ENCODE data around the gene RNASE9.

RNASE9 gene

GRCh38 chr14:20556500-20557211 lies 4.2 kb downstream of the RNASE9 start:
- no peaks in the 10 kb centered on the region; the same call in 1 of the 2 replicates for H3K9me3 ChIP-seq (ENCODE audit: insufficient read depth, low read length)
- no peaks in the 10 kb centered on the region for H3K36me3 ChIP-seq (ENCODE audit: insufficient read depth, insufficient read length, low read length)
- peaks cover 3% of the 10 kb centered on the region for H3K4me1 ChIP-seq (ENCODE audit: insufficient read depth, insufficient read length)
- no peak overlapping the region for H3K4me3 ChIP-seq (ENCODE audit: insufficient read length, low read depth)
- no peak for TF ChIP-seq SUZ12 (IDR thresholded peaks at IDR 0.05; ENCODE audit: extremely low read depth, insufficient read depth, insufficient read length)
- no peak for TF ChIP-seq ZNF274 (IDR thresholded peaks at IDR 0.05; ENCODE audit: low read depth, low read length)
- TF ChIP-seq YY1 (IDR thresholded peaks at IDR 0.05; ENCODE audit: insufficient read depth, insufficient read length) = no peak
- no peaks in the 10 kb centered on the region for H3K27me3 ChIP-seq (ENCODE audit: insufficient read depth, insufficient read length)
- no peak overlapping the region for H3K9ac ChIP-seq (ENCODE audit: insufficient read length, low read depth)
- no peak for DNase-seq (ENCODE audit: low read depth, low spot score)

GRCh38 chr14:20555845-20556244 lies 5.0 kb downstream of the RNASE9 start:
- H3K9ac ChIP-seq (ENCODE audit: insufficient read length, low read depth) = no peak overlapping the region
- H3K27me3 ChIP-seq (ENCODE audit: insufficient read depth, insufficient read length) = no peaks in the 10 kb centered on the region
- H3K36me3 ChIP-seq (ENCODE audit: insufficient read depth, insufficient read length, low read length) = no peaks in the 10 kb centered on the region
- no peak for DNase-seq (ENCODE audit: low read depth, low spot score)
- H3K4me1 ChIP-seq (ENCODE audit: insufficient read depth, insufficient read length) = peaks cover 3% of the 10 kb centered on the region
- H3K9me3 ChIP-seq (ENCODE audit: insufficient read depth, low read length) = no peaks in the 10 kb centered on the region; the same call in 1 of the 2 replicates
- TF ChIP-seq SUZ12 (IDR thresholded peaks at IDR 0.05; ENCODE audit: extremely low read depth, insufficient read depth, insufficient read length) = no peak
- no peak for TF ChIP-seq YY1 (IDR thresholded peaks at IDR 0.05; ENCODE audit: insufficient read depth, insufficient read length)
- no peak for TF ChIP-seq ZNF274 (IDR thresholded peaks at IDR 0.05; ENCODE audit: low read depth, low read length)
- H3K4me3 ChIP-seq (ENCODE audit: insufficient read length, low read depth) = no peak overlapping the region

- no peaks in the 10 kb centered on the region for H3K27me3 ChIP-seq (ENCODE audit: insufficient read depth, insufficient read length)
- no peaks in the 10 kb centered on the region for H3K9me3 ChIP-seq (ENCODE audit: insufficient read depth, low read length)
- no peak for DNase-seq (ENCODE audit: low read depth, low spot score)
- H3K36me3 ChIP-seq (ENCODE audit: insufficient read depth, insufficient read length, low read length) = no peaks in the 10 kb centered on the region
- no peak overlapping the region for H3K9ac ChIP-seq (ENCODE audit: insufficient read length, low read depth)
- TF ChIP-seq SUZ12 (IDR thresholded peaks at IDR 0.05; ENCODE audit: extremely low read depth, insufficient read depth, insufficient read length) (no peak), ZNF274 (IDR thresholded peaks at IDR 0.05; ENCODE audit: low read depth, low read length) (no peak), YY1 (IDR thresholded peaks at IDR 0.05; ENCODE audit: insufficient read depth, insufficient read length) (no peak)
- no peaks in the 10 kb centered on the region for H3K4me1 ChIP-seq (ENCODE audit: insufficient read depth, insufficient read length)
- H3K4me3 ChIP-seq (ENCODE audit: insufficient read length, low read depth) = no peak overlapping the region
These were observed 7.8 kb downstream of the RNASE9 start for GRCh38 chr14:20553024-20553423.

GRCh38 chr14:20551606-20552005 lies 9.2 kb downstream of the RNASE9 start:
- no peaks in the 10 kb centered on the region for H3K4me1 ChIP-seq (ENCODE audit: insufficient read depth, insufficient read length)
- no peaks in the 10 kb centered on the region for H3K27me3 ChIP-seq (ENCODE audit: insufficient read depth, insufficient read length)
- TF ChIP-seq SUZ12 (IDR thresholded peaks at IDR 0.05; ENCODE audit: extremely low read depth, insufficient read depth, insufficient read length) (no peak), ZNF274 (IDR thresholded peaks at IDR 0.05; ENCODE audit: low read depth, low read length) (no peak), YY1 (IDR thresholded peaks at IDR 0.05; ENCODE audit: insufficient read depth, insufficient read length) (no peak)
- DNase-seq (ENCODE audit: low read depth, low spot score) = no peak
- no peaks in the 10 kb centered on the region for H3K36me3 ChIP-seq (ENCODE audit: insufficient read depth, insufficient read length, low read length)
- H3K9me3 ChIP-seq (ENCODE audit: insufficient read depth, low read length) = no peaks in the 10 kb centered on the region
- no peak overlapping the region for H3K9ac ChIP-seq (ENCODE audit: insufficient read length, low read depth)
- H3K4me3 ChIP-seq (ENCODE audit: insufficient read length, low read depth) = no peak overlapping the region

- H3K4me1 ChIP-seq (ENCODE audit: insufficient read depth, insufficient read length) = no peaks in the 10 kb centered on the region
- H3K9me3 ChIP-seq (ENCODE audit: insufficient read depth, low read length) = no peaks in the 10 kb centered on the region
- no peaks in the 10 kb centered on the region for H3K27me3 ChIP-seq (ENCODE audit: insufficient read depth, insufficient read length)
- no peak for DNase-seq (ENCODE audit: low read depth, low spot score)
- no peak overlapping the region for H3K9ac ChIP-seq (ENCODE audit: insufficient read length, low read depth)
- no peaks in the 10 kb centered on the region for H3K36me3 ChIP-seq (ENCODE audit: insufficient read depth, insufficient read length, low read length)
- TF ChIP-seq ZNF274 (IDR thresholded peaks at IDR 0.05; ENCODE audit: low read depth, low read length) = no peak
- TF ChIP-seq SUZ12 (IDR thresholded peaks at IDR 0.05; ENCODE audit: extremely low read depth, insufficient read depth, insufficient read length) = no peak
- TF ChIP-seq YY1 (IDR thresholded peaks at IDR 0.05; ENCODE audit: insufficient read depth, insufficient read length) = no peak
- no peak overlapping the region for H3K4me3 ChIP-seq (ENCODE audit: insufficient read length, low read depth)
These were observed 9.9 kb downstream of the RNASE9 start for GRCh38 chr14:20550926-20551325.

- no peak for DNase-seq (ENCODE audit: low read depth, low spot score)
- Histone ChIP-seq H3K4me3 (ENCODE audit: insufficient read length, low read depth) (no peak overlapping the region), H3K9me3 (ENCODE audit: insufficient read depth, low read length) (no peaks in the 10 kb centered on the region), H3K36me3 (ENCODE audit: insufficient read depth, insufficient read length, low read length) (no peaks in the 10 kb centered on the region), H3K4me1 (ENCODE audit: insufficient read depth, insufficient read length) (no peaks in the 10 kb centered on the region), H3K27me3 (ENCODE audit: insufficient read depth, insufficient read length) (no peaks in the 10 kb centered on the region), H3K9ac (ENCODE audit: insufficient read length, low read depth) (no peak overlapping the region)
- TF ChIP-seq YY1 (IDR thresholded peaks at IDR 0.05; ENCODE audit: insufficient read depth, insufficient read length) = no peak
- TF ChIP-seq SUZ12 (IDR thresholded peaks at IDR 0.05; ENCODE audit: extremely low read depth, insufficient read depth, insufficient read length) = no peak
- TF ChIP-seq ZNF274 (IDR thresholded peaks at IDR 0.05; ENCODE audit: low read depth, low read length) = no peak
These were observed 12.3 kb downstream of the RNASE9 start for GRCh38 chr14:20548414-20549158.

- H3K9me3 ChIP-seq (ENCODE audit: insufficient read depth, low read length) = no peaks in the 10 kb centered on the region
- DNase-seq (ENCODE audit: low read depth, low spot score) = no peak
These were observed 14.0 kb downstream of the RNASE9 start for GRCh38 chr14:20546877-20547276.

More at GRCh38 chr14:20546877-20547276, 14.0 kb downstream of the RNASE9 start:
- Histone ChIP-seq H3K27me3 (ENCODE audit: insufficient read depth, insufficient read length) (no peaks in the 10 kb centered on the region), H3K4me3 (ENCODE audit: insufficient read length, low read depth) (no peak overlapping the region), H3K4me1 (ENCODE audit: insufficient read depth, insufficient read length) (no peaks in the 10 kb centered on the region), H3K9ac (ENCODE audit: insufficient read length, low read depth) (no peak overlapping the region), H3K36me3 (ENCODE audit: insufficient read depth, insufficient read length, low read length) (no peaks in the 10 kb centered on the region)
- TF ChIP-seq YY1 (IDR thresholded peaks at IDR 0.05; ENCODE audit: insufficient read depth, insufficient read length) (no peak), ZNF274 (IDR thresholded peaks at IDR 0.05; ENCODE audit: low read depth, low read length) (no peak), SUZ12 (IDR thresholded peaks at IDR 0.05; ENCODE audit: extremely low read depth, insufficient read depth, insufficient read length) (no peak)
